ENCODE measurements around the gene PTPN20.

DNA sequence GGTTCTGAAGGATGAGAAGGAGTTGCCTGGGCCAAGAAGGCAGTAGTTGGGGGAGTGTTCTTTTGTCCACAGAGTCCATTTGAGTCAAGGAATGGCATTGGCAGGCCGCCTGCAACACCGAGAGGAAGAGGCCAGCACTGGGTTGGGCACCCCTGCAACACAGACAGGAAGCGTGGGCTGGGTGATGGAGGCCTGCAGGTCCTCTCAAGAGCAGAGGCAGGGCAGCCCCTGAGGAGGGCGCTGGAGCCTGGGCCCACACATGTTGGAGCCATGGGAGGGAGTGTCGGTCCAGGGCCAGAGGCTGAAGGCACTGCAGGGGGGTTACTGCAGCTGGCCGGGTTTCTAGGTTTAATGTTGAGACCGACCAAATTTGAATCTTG lies 137.3 kb downstream of the PTPN20 start:
- TF ChIP-seq, protein P1, sequence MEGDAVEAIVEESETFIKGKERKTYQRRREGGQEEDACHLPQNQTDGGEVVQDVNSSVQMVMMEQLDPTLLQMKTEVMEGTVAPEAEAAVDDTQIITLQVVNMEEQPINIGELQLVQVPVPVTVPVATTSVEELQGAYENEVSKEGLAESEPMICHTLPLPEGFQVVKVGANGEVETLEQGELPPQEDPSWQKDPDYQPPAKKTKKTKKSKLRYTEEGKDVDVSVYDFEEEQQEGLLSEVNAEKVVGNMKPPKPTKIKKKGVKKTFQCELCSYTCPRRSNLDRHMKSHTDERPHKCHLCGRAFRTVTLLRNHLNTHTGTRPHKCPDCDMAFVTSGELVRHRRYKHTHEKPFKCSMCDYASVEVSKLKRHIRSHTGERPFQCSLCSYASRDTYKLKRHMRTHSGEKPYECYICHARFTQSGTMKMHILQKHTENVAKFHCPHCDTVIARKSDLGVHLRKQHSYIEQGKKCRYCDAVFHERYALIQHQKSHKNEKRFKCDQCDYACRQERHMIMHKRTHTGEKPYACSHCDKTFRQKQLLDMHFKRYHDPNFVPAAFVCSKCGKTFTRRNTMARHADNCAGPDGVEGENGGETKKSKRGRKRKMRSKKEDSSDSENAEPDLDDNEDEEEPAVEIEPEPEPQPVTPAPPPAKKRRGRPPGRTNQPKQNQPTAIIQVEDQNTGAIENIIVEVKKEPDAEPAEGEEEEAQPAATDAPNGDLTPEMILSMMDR (IDR thresholded peaks at IDR 0.05) = no peak
- no peak for TF ChIP-seq POLR2A (IDR thresholded peaks at IDR 0.05)
